Measurements from ENCODE around the gene DCAKD. TPM values are rescaled to one million over a fixed set of nuclear protein-coding genes. Genes with fewer than 3 reads are reported as not detected.

The DCAKD gene
- total RNA-seq, 1 experiment from 2014 or later = 57.7 TPM

DNA sequence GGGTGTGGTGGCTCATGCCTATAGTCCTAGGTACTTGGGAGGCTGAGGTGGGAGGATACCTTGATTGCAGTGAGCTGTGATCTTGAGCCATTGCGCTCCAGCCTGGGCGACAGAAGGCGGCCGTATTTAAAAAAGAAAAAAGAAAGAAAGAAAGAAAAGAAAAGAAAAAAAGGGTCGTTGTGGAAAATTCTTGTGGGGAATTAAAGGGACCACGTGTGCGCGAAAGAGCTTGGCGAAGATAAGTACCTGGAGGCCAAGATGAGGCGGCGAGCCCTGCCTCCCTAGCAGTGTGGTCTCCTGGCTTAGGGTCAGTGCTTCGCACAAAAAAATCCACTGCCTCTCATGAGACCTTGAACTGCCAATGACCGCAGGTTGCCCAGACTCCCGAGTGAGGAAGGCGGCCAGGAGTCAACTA is 9.0 kb upstream of the DCAKD start:
- H3K4me1 Mint-ChIP-seq = peaks cover 4% of the 10 kb centered on the region
- no peaks in the 10 kb centered on the region for H3K27me3 Mint-ChIP-seq (ENCODE audit: low read depth)
- ChIA-PET POLR2A (interaction anchor here (0.5 to 1.3 kb wide), 5 partner anchors 38 to 952 kb away, joined by 3 to 11 read pairs (median 3); partner anchors contain the start of gene HEXIM1), CTCF (interaction anchor here (0.6 to 2.7 kb wide), 10 partner anchors 14 to 140 kb away, joined by 3 to 19 read pairs (median 4); partner anchors contain the start of gene ACBD4)
- DNase-seq (ENCODE audit: low spot score) (no peak), ATAC-seq (no peak)
- H3K27ac Mint-ChIP-seq = peak overlapping the region; percentile 90
- H3K36me3 Mint-ChIP-seq = peaks cover 6% of the 10 kb centered on the region
- no peaks in the 10 kb centered on the region for H3K9me3 Mint-ChIP-seq
- TF ChIP-seq KAT7 (CRISPR knock-in tag; IDR thresholded peaks at IDR 0.05; ENCODE audit: borderline replicate concordance) = no peak
- TF ChIP-seq, protein P1, sequence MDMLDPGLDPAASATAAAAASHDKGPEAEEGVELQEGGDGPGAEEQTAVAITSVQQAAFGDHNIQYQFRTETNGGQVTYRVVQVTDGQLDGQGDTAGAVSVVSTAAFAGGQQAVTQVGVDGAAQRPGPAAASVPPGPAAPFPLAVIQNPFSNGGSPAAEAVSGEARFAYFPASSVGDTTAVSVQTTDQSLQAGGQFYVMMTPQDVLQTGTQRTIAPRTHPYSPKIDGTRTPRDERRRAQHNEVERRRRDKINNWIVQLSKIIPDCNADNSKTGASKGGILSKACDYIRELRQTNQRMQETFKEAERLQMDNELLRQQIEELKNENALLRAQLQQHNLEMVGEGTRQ (CRISPR knock-in tag; IDR thresholded peaks at IDR 0.05) = no peak
- TF ChIP-seq, protein P2, sequence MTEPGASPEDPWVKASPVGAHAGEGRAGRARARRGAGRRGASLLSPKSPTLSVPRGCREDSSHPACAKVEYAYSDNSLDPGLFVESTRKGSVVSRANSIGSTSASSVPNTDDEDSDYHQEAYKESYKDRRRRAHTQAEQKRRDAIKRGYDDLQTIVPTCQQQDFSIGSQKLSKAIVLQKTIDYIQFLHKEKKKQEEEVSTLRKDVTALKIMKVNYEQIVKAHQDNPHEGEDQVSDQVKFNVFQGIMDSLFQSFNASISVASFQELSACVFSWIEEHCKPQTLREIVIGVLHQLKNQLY (CRISPR knock-in tag; IDR thresholded peaks at IDR 0.05) = no peak
- no peak for TF ChIP-seq ZNF219 (CRISPR knock-in tag; IDR thresholded peaks at IDR 0.05; ENCODE audit: borderline replicate concordance)
- no peak for TF ChIP-seq FOXP1 (CRISPR knock-in tag; IDR thresholded peaks at IDR 0.05; ENCODE audit: borderline replicate concordance)
- no peak for TF ChIP-seq MYBL2 (CRISPR knock-in tag; IDR thresholded peaks at IDR 0.05)
- TF ChIP-seq, protein P3, sequence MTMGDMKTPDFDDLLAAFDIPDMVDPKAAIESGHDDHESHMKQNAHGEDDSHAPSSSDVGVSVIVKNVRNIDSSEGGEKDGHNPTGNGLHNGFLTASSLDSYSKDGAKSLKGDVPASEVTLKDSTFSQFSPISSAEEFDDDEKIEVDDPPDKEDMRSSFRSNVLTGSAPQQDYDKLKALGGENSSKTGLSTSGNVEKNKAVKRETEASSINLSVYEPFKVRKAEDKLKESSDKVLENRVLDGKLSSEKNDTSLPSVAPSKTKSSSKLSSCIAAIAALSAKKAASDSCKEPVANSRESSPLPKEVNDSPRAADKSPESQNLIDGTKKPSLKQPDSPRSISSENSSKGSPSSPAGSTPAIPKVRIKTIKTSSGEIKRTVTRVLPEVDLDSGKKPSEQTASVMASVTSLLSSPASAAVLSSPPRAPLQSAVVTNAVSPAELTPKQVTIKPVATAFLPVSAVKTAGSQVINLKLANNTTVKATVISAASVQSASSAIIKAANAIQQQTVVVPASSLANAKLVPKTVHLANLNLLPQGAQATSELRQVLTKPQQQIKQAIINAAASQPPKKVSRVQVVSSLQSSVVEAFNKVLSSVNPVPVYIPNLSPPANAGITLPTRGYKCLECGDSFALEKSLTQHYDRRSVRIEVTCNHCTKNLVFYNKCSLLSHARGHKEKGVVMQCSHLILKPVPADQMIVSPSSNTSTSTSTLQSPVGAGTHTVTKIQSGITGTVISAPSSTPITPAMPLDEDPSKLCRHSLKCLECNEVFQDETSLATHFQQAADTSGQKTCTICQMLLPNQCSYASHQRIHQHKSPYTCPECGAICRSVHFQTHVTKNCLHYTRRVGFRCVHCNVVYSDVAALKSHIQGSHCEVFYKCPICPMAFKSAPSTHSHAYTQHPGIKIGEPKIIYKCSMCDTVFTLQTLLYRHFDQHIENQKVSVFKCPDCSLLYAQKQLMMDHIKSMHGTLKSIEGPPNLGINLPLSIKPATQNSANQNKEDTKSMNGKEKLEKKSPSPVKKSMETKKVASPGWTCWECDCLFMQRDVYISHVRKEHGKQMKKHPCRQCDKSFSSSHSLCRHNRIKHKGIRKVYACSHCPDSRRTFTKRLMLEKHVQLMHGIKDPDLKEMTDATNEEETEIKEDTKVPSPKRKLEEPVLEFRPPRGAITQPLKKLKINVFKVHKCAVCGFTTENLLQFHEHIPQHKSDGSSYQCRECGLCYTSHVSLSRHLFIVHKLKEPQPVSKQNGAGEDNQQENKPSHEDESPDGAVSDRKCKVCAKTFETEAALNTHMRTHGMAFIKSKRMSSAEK (CRISPR knock-in tag; IDR thresholded peaks at IDR 0.05; ENCODE audit: borderline replicate concordance) = no peak
- no peak for TF ChIP-seq NFE2L1 (CRISPR knock-in tag; IDR thresholded peaks at IDR 0.05)
- TF ChIP-seq, protein P4, sequence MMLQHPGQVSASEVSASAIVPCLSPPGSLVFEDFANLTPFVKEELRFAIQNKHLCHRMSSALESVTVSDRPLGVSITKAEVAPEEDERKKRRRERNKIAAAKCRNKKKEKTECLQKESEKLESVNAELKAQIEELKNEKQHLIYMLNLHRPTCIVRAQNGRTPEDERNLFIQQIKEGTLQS (CRISPR knock-in tag; conservative IDR thresholded peaks at IDR 0.05) = no peak
- TF ChIP-seq, protein P5, sequence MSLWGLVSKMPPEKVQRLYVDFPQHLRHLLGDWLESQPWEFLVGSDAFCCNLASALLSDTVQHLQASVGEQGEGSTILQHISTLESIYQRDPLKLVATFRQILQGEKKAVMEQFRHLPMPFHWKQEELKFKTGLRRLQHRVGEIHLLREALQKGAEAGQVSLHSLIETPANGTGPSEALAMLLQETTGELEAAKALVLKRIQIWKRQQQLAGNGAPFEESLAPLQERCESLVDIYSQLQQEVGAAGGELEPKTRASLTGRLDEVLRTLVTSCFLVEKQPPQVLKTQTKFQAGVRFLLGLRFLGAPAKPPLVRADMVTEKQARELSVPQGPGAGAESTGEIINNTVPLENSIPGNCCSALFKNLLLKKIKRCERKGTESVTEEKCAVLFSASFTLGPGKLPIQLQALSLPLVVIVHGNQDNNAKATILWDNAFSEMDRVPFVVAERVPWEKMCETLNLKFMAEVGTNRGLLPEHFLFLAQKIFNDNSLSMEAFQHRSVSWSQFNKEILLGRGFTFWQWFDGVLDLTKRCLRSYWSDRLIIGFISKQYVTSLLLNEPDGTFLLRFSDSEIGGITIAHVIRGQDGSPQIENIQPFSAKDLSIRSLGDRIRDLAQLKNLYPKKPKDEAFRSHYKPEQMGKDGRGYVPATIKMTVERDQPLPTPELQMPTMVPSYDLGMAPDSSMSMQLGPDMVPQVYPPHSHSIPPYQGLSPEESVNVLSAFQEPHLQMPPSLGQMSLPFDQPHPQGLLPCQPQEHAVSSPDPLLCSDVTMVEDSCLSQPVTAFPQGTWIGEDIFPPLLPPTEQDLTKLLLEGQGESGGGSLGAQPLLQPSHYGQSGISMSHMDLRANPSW (CRISPR knock-in tag; conservative IDR thresholded peaks at IDR 0.05; ENCODE audit: low read depth) = no peak
- no peak for TF ChIP-seq IRF2 (CRISPR knock-in tag; IDR thresholded peaks at IDR 0.05; ENCODE audit: borderline replicate concordance, low read depth)
- no peak for TF ChIP-seq FOXK1 (CRISPR knock-in tag; IDR thresholded peaks at IDR 0.05)
- TF ChIP-seq, protein P6, sequence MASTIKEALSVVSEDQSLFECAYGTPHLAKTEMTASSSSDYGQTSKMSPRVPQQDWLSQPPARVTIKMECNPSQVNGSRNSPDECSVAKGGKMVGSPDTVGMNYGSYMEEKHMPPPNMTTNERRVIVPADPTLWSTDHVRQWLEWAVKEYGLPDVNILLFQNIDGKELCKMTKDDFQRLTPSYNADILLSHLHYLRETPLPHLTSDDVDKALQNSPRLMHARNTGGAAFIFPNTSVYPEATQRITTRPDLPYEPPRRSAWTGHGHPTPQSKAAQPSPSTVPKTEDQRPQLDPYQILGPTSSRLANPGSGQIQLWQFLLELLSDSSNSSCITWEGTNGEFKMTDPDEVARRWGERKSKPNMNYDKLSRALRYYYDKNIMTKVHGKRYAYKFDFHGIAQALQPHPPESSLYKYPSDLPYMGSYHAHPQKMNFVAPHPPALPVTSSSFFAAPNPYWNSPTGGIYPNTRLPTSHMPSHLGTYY (CRISPR knock-in tag; IDR thresholded peaks at IDR 0.05) = no peak
- TF ChIP-seq, protein P7, sequence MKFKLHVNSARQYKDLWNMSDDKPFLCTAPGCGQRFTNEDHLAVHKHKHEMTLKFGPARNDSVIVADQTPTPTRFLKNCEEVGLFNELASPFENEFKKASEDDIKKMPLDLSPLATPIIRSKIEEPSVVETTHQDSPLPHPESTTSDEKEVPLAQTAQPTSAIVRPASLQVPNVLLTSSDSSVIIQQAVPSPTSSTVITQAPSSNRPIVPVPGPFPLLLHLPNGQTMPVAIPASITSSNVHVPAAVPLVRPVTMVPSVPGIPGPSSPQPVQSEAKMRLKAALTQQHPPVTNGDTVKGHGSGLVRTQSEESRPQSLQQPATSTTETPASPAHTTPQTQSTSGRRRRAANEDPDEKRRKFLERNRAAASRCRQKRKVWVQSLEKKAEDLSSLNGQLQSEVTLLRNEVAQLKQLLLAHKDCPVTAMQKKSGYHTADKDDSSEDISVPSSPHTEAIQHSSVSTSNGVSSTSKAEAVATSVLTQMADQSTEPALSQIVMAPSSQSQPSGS (CRISPR knock-in tag; IDR thresholded peaks at IDR 0.05; ENCODE audit: borderline replicate concordance, low read depth) = no peak
- TF ChIP-seq, protein P8, sequence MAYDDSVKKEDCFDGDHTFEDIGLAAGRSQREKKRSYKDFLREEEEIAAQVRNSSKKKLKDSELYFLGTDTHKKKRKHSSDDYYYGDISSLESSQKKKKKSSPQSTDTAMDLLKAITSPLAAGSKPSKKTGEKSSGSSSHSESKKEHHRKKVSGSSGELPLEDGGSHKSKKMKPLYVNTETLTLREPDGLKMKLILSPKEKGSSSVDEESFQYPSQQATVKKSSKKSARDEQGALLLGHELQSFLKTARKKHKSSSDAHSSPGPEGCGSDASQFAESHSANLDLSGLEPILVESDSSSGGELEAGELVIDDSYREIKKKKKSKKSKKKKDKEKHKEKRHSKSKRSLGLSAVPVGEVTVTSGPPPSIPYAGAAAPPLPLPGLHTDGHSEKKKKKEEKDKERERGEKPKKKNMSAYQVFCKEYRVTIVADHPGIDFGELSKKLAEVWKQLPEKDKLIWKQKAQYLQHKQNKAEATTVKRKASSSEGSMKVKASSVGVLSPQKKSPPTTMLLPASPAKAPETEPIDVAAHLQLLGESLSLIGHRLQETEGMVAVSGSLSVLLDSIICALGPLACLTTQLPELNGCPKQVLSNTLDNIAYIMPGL (CRISPR knock-in tag; IDR thresholded peaks at IDR 0.05) = no peak
- TF ChIP-seq SP1 (CRISPR knock-in tag; conservative IDR thresholded peaks at IDR 0.05) = no peak
- H3K4me3 Mint-ChIP-seq = peak overlapping the region; percentile 99
